Ecto neural progenitor cell (in vitro differentiated cells): ENCODE results near the gene HNRNPDL.

Experiments used
- DNase-seq: peaks from one replicate; pipeline ENCODE4 v3.0.0-alpha.2; 2018; ENCODE audit warnings: low spot score

HNRNPDL gene

DNA sequence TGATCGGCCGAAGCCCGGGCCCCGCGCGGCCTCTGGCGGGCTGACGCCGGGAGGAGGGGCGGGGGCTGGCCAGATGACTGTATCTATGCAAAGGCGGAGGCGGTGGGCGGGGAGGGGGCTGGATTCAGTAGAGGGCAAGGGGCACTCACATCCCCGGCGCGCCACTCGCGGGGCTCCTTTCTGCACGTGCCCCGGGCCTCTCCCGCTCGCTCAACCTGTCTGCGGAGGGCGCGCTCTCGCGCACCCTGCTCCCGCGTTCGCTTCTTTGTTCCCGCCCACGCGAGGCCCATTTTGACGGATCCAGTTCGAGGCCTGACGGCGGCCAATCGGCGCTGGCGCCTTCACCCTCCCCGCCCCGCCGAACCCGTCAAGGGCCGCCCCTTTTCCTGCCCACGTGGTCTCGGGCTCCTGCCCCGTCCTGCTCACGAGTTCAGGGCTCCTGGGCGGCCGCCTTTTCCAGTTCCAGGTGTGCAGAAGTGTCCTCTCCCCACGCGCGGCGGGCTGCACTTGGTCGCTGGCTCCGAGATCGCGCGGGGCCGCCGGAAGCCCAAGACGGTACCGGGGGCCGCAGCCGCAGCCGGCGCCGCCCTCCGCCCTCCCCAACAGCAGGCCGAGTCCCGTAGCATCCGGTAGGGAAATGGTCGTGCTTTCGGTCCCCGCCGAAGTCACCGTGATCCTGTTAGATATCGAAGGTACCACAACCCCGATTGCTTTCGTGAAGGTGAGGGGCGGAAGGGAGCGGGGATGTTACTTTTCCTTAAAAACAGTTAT lies at the start of gene HNRNPDL, which contains the start of gene ENOPH1:
TSS of gene HNRNPDL (minus strand) at position 270 of the 771 bp plus-strand sequence. CDS start 772 bp downstream, outside the sequence.
TSS of gene ENOPH1 (plus strand) at position 398 of the 771 bp plus-strand sequence. CDS start at position 638, 240 bp downstream.
- DNase-seq, result peak; percentile 98

DNA sequence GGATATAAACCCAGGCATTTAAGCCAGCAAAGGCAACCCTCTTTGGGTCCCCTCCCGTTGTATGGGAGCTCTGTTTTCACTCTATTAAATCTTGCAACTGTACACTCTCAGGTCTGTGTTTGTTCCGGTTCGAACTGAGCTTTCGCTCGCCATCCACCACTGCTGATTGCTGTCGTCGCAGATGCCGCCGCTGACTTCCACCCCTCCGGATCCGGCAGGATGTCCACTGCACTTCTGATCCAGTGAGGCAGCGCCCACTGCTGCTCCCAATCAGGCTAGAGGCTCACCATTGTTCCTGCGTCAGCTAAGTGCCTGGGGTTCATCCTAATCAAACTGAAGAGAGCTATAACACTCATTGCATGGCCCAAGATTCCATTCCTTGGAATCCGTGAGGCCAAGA lies 49.3 kb upstream of the HNRNPDL start:
- no peak for DNase-seq

DNA sequence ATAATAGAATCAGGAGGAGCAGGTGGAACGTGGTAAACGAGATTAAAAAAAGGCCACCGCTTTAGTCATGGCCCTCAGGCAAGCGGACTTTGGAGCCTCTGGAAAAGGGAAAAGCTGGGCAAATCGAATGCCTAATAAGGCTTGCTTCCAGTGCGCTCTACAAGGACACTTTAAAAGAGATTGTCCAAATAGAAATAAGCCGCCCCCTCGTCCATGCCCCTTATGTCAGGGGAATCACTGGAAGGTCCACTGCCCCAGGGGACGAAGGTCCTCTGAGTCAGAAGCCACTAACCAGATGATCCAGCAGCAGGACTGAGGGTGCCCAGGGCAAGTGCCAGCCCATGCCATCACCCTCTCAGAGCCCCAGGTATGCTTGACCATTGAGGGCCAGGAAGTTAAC lies 47.2 kb upstream of the HNRNPDL start:
- peak; percentile 10 for DNase-seq

DNA sequence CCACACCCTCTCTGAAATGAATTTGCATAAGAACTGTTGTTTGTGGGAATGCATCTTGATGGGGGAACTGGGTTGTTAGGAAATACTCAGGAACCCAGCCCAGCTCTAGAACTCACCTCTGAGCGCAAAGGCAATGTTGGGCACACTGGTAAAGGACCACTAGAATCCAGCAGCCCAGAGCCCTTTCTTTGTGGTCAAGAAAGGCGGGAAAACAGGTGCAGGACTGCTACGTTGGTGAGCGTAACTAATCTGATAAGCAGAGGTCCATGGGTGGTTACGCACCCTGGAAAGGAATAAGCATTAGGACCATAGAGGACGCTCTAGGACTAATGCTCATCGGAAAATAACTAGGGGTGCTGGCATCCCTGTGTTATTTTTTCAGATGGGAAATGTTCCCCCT lies 45.7 kb upstream of the HNRNPDL start:
- DNase-seq, result peak; percentile 6

DNA sequence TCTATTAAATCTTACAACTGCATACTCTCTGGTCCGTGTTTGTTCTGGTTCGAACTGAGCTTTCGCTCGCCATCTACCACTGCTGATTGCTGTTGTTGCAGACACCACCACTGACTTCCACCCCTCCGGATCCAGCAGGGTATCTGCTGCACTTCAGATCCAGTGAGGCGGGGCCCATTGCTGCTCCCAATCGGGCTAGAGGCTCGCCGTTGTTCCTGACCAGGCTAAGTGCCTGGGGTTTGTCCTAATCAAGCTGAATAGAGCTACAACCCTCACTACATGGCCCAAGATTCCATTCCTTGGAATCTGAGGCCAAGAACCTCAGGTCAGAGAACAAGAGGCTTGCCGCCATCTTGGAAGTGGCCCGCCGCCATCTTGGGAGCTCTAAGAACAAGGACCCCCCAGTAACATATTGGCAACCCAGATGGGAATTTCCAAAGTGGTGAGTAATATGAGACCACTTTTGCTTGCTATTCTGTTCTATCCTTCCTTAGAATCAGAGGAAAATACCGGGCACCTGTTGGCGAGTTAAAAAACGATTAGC lies 43.4 kb upstream of the HNRNPDL start:
- DNase-seq, result peak; percentile 22

DNA sequence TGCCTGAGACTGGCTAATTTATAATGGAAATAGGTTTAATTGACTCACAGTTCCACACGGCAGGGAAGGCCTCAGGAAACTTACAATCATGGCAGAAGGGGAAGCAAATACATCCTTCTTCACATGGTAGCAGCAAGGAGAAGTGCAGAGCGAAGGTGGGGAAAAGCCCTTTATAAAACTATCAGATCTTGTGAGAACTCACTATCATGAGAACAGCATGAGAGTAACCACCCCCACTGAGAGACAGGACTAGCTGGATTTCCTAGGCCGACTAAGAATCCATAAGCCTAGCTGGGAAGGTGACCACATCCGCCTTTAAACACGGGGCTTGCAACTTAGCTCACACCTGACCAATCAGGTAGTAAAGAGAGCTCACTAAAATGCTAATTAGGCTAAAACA lies 42.8 kb upstream of the HNRNPDL start:
- peak; percentile 3 for DNase-seq

DNA sequence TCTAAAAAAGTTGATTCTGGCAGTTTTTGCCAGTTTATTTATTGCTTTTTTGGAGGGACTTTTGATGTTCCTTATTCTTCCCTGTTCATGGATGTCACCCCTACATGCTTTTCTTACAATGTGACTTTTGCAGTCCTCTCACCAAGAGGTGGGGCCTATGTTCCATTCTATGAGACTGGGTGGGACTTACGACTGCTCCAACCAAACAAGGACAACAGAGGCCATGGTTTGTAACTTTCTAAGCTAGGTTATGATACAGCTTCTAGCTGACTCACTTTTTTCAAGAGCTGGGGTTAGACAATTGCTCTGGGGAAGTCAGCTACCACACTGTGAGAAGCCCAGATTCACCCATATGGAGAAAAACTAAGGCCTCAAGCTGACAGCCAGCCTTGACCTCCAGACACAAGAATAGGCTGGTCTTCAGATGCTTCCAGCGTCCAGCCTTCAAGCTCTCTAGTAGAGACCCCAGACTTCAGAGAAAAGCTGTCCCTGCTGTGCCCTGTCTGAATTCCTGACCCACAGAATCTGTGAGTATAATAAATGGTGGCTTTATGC lies 39.6 kb upstream of the HNRNPDL start:
- no peak for DNase-seq

DNA sequence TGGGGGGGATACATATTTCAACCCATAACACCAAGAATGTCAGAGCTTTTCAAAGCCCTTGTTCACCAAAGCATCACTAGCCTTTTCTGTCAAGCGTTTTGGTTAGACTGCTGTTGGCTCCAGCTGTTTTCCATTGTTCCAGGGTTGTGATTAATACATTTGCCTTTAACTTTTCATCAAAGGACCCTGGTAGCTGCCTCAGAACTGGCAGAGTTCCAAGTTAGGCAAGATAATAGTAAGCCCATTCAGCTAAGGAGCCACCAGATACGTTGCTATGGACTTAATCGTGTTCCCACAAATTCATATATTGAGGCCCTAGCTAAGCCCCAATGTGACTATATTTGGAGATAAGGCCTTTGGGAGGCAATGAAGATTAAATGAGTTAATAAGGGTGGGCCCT lies 37.2 kb upstream of the HNRNPDL start:
- DNase-seq, result no peak

DNA sequence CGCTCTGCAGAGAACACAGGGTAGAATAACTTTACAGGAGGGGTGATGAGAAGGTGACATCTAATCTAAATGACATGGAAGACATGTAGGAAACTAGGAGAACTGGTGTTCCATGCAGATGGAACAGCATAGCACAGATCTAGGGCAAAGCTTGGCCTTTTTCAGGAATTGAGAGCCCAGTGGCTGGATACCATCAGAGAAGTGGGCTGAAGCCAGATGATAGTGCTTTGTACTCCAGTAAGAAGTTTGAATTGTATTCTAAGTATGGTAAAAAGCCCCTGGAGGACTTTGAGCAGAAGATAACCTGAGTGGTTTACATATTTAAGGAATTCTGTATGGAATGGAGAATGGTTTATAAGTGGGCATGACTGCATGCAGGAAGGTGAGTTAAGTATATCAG lies 33.0 kb upstream of the HNRNPDL start:
- no peak for DNase-seq

DNA sequence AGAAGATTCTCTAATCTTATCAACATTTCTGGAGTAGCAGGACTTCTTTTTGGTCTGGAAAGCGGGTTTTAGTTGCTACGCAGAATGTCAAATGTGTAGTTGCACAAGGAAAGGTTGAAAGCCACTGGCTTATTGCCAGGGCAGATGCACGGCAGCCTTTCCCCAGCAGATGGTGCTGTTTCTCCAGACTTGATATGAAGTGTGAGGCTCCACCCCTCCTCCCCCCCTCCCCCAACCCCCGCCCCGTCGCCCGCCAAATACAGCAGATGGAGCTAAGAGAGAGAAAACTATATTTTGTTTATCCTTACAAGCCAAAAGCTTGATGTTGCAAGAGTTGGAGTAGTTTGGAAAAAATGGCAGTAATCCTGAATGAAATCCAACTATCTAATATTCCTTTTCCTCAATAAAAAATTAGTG lies 32.2 kb upstream of the HNRNPDL start:
- peak; percentile 90 for DNase-seq

DNA sequence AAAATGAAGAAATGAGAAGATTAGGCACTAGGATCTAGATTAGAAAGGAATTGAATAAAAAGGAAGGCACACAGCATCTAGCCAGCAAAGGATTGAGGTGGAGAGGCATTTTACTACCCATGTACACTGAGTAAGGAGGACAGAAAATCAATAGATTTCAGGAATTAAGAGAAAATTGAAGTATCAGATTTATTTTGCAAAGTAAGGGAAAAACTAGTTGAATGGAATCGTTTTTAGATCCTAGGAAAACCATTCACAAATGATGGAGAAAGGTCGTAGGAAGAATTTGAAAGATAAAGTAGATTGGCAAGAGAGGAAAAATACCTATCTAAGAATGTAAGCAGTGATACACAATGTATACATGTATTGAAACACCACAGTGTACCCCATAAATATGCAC lies 31.4 kb upstream of the HNRNPDL start:
- DNase-seq, result no peak

DNA sequence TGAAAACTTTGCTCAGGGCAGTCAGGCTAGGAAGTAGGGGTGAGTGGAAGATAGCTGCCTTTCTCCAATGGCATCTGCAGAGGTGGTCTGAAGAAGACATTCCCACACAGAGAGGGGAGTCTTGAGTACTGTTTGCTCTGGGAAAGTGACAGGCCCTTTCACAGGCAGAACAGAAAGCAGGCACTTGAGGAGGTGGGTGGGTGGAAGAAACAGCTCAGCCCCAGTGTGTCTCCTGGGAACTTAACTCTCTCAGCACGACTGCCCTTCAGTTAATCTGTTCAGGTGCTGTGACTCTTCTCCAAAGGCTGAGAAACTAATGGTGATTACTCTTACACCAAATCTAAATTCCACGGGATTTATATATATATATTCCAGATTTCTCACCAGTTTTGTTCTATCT lies 28.5 kb upstream of the HNRNPDL start:
- DNase-seq, result no peak

DNA sequence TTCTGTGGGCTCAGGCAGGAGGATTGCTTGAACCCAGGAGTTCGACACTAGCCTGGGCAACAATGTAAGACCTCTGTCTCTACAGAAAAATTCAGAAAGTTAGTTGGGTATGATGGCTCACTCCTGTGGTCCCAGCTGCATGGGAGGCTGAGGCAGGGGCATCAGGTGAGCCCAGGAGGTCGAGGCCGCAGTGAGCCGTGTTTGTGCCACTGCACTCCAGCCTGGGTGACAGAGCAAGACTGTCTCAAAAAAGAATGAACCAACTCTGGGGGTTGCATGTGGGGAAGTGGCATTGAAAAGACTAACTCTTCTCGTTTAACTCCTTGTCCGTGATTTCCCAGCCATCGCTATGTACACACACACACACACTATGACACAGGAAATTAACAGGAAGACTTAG lies 27.0 kb upstream of the HNRNPDL start:
- DNase-seq, result no peak

DNA sequence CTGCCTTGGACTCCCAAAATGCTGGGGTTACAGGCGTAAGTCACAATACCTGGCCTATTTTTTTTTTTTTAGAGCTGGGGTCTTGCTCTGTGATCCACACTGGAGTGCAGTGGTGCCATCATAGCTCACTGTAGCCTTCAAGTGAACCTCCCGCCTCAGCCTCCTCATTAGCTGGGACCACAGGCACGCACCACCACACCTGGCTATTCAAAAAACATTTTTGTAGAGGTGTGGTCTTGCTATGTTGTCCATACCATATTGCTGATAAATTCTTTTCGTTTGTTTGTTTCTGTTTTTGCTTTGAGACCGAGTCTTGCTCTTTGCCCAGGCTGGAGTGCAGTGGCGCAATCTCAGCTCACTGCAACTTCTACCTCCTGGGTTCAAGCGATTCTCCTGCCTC lies 21.8 kb upstream of the HNRNPDL start:
- DNase-seq, result no peak

DNA sequence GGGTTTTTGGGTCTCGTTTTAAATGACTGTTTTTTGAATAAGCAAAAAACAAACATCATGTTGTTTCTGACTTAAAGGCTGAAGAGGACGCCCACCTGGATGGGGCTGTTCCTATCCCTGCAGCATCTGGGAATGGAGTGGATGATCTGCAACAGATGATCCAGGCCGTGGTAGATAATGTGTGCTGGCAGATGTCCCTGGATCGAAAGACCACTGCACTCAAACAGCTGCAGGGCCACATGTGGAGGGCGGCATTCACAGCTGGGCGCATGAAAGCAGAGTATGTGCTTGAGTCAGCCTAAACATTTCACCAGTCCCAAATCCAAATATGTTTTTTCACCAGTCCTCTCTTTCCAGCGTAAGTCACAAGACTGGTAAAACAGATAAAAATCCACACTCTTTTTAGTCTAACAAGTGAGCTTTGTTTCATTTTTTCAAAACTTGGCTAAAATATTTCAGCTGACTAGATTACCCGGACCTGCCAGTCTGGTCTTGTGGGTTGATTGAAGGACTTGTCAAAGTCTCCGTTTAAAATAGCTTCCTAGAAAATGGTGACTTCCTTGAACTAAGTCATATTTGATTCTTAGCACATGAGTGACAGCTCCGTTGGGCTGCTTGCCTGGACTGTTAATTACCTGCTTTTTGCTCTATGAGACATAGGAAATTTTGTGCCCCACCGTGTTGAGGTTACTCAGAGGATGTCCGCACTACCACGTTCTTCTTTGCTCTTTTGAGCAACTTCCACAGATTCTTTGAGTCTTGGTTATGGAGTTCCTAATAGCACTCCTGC lies 20.9 kb upstream of the HNRNPDL start:
- no peak for DNase-seq

DNA sequence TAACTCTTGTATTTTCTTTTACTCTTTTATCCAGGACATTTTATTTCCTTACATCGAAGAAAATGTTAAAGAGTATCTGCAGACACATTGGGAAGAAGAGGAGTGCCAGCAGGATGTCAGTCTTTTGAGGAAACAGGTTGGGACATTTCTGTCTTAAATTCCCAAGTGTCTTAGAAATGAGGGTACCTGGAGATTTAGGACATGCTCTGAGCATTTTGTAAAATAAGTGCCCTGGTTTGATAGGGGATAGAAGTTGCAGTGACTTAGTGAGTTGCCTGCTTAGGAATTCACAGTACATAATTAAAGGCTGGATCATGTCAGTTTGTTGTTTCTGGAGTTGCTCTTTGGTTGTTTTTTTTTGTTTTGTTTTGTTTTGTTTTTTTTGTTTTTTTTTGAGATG lies 17.6 kb upstream of the HNRNPDL start:
- no peak for DNase-seq

DNA sequence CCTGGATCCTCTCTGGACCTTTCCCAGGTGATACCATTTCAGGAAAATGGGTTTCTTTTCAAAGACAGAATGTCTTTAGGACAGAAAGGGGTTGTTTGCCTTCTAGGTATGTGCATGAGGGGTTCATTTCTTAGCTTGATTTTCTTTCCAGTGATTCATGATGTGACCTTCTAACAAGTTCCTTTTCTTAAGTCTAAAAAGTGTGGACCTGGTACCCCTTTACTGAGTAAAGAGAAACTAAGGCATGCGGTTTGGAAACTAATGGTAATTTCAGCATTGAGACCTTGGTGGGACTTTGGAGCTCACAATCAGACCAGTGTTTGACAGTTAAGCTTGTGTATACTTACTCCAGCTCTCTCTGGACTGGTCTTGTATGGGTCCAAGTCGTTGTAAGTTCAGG lies 8.8 kb upstream of the HNRNPDL start:
- no peak for DNase-seq

DNA sequence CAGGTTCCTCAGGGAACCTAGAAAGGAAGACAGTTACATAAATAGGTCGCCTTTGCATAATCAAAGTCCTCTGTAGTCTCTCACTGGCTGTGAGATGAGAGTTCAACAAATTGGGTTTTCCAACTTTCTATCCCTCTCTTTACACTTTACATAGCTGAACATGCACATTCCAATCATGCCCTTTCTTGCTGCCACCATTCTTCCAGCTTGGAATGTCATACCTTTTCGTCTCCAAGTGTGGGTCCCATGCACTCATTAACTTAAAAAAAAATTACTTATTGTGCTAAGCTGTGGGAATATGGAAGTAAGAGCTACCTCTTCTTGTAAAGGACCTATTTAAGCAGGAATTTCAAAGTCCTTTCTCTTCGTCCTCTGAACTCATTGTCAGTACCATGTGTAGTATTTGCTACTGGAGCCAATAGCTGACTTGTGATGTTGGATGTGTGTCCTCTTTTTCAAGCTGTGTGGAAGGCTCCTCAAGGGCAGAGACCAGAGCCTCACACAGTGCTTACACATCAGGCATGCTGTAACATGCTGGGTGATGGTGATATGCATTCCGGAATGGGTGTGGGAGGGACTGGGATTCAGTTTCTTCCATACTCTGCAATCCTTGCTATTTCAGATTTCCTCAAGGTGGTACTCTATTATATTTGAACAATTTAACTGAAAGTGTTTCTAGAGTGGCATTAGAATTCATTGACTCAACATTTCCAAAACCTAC lies 7.2 kb upstream of the HNRNPDL start:
- no peak for DNase-seq

DNA sequence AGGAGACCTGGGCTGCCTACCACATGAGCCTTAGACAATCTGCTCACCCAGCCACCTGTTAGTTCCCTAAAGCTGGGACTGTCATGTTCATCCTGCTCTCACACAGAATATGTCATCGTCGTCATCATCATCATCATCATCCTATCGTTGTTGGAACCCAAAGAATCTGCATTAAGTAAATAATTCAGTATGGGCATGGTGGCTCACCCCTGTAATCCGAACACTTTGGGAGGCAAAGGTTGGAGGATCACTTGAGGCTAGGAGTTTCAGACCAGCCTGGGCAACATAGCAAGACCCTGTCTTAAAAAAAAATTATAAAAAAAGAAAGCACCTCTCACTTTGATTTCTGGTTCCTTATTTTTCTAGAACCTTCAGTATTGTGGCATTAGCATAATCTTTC lies 6.5 kb upstream of the HNRNPDL start:
- no peak for DNase-seq

DNA sequence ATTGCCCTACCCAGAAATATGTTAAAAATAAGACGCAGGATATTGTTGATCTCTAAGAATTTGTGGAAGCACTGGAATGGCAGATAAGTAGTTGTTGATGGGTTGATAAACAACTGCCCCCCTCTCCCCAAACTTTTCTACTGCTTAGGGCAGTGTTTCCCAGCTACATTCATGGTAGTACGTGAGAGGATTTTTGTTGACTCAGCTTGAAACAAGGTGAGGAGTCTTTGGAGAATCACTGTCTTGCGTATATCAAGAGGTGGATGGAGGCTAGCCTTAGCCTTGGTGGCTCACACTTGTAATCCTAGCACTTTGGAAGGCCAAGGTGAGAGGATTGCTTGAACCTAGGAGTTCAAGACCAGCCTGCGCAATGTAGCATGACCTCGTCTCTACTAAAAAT lies 5.9 kb upstream of the HNRNPDL start:
- DNase-seq, result no peak

DNA sequence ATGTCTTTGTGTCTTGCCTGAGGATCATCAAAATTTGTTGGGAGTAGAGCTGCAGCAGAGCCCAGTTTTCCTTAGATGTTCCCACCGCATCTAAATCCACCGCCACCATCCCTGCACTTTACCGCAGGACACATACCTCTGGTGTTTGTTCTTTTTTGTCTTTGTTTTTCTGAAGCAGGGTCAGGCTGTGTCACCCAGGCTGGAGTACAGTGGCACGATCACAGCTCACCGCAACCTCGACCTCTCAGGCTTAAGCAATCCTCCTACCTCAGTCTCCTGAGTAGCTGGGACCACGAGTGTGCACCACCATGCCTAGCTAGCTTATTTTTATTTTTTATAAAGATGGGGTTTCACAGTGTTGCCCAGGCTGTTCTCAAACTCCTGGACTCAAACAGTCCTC lies 4.7 kb upstream of the HNRNPDL start:
- DNase-seq, result no peak

DNA sequence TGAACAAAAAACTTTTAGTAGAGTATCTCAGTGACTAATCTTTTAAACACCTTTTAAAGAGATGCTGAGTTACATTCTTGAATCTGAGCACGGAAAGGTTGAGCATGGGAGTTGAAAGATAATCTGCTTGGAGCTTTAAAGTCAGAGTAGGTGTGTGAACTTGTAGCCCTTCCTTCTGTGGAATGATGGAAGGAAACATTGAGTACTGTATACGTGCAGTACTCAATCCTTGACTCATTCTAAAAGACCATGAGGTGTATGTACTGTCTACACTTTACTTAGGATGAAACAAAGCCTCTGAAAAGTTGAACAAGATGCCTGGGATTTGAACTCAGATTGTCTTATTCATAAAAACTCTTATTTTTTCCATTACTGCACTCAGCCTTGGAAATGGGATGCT lies 3.5 kb upstream of the HNRNPDL start:
- DNase-seq, result no peak
